ENCODE measurements around the gene CD276. TPM values are rescaled to one million over a fixed set of nuclear protein-coding genes. Genes with fewer than 3 reads are reported as not detected.

CD276 gene
- polyA plus RNA-seq, 1 donor from 2014 or later, result 70.4 TPM

DNA sequence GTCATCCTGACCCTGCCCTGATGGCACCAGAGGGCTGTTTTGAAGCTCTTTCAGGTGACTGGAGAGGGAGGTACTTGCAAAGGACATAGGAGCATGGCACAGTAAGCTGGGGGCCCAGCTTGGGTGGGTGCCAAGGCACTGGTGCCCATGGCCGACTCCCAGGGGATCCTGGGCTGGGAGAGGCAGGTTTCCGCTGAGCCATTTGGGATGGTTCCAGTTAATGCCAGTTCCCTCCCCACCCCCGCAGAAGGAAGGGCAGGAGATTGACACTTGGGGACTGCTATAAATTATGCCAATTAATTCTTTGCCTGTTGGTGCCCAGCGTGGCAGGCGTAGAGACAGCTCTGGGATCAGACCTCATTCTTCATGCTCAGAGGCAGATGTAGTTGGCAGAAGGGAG, 26.1 kb downstream of the CD276 start:
- TF ChIP-seq CTCF (IDR thresholded peaks at IDR 0.05; ENCODE audit: poor library complexity, severe bottlenecking) (no peak), EP300 (conservative IDR thresholded peaks at IDR 0.05; ENCODE audit: poor library complexity, severe bottlenecking) (no peak), MXI1 (conservative IDR thresholded peaks at IDR 0.05; ENCODE audit: poor library complexity, severe bottlenecking) (no peak), POLR2AphosphoS5 (IDR thresholded peaks at IDR 0.05) (no peak), EZH2 (IDR thresholded peaks at IDR 0.05; ENCODE audit: borderline replicate concordance, insufficient read depth, low read length, poor library complexity, severe bottlenecking) (no peak), RAD21 (conservative IDR thresholded peaks at IDR 0.05) (no peak), SMC3 (conservative IDR thresholded peaks at IDR 0.05; ENCODE audit: poor library complexity) (no peak), TAF1 (IDR thresholded peaks at IDR 0.05; ENCODE audit: low read depth) (no peak)
- TF ChIP-seq, protein P1, sequence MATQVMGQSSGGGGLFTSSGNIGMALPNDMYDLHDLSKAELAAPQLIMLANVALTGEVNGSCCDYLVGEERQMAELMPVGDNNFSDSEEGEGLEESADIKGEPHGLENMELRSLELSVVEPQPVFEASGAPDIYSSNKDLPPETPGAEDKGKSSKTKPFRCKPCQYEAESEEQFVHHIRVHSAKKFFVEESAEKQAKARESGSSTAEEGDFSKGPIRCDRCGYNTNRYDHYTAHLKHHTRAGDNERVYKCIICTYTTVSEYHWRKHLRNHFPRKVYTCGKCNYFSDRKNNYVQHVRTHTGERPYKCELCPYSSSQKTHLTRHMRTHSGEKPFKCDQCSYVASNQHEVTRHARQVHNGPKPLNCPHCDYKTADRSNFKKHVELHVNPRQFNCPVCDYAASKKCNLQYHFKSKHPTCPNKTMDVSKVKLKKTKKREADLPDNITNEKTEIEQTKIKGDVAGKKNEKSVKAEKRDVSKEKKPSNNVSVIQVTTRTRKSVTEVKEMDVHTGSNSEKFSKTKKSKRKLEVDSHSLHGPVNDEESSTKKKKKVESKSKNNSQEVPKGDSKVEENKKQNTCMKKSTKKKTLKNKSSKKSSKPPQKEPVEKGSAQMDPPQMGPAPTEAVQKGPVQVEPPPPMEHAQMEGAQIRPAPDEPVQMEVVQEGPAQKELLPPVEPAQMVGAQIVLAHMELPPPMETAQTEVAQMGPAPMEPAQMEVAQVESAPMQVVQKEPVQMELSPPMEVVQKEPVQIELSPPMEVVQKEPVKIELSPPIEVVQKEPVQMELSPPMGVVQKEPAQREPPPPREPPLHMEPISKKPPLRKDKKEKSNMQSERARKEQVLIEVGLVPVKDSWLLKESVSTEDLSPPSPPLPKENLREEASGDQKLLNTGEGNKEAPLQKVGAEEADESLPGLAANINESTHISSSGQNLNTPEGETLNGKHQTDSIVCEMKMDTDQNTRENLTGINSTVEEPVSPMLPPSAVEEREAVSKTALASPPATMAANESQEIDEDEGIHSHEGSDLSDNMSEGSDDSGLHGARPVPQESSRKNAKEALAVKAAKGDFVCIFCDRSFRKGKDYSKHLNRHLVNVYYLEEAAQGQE (IDR thresholded peaks at IDR 0.05; ENCODE audit: borderline replicate concordance), result no peak
- H3K79me2 ChIP-seq (replicated peaks; ENCODE audit: insufficient read depth, low read length), result no peaks in the 10 kb centered on the region
- no peaks in the 10 kb centered on the region for H4K20me1 ChIP-seq (ENCODE audit: insufficient read depth)
- no peak overlapping the region for H3K4me2 ChIP-seq (ENCODE audit: low read length)
- no peak overlapping the region for H2AFZ ChIP-seq (ENCODE audit: low read depth, low read length)
- no peaks in the 10 kb centered on the region for H3K9me2 ChIP-seq (ENCODE audit: insufficient read depth, low read length)
- no peaks in the 10 kb centered on the region for H3F3A ChIP-seq (ENCODE audit: insufficient read depth, low read length, poor library complexity, severe bottlenecking)
- no peaks in the 10 kb centered on the region for H3K27me3 ChIP-seq (ENCODE audit: insufficient read depth, low read depth, low read length)
- no peak overlapping the region for H3K9ac ChIP-seq (ENCODE audit: low read length)
- H3K4me3 ChIP-seq (ENCODE audit: low read length), result no peak overlapping the region
- H3K9me3 ChIP-seq (ENCODE audit: low read length), result no peaks in the 10 kb centered on the region
- no peak overlapping the region for H3K27ac ChIP-seq (ENCODE audit: low read length)
- H3K36me3 ChIP-seq (ENCODE audit: insufficient read depth, low read length), result peaks cover 4% of the 10 kb centered on the region

GRCh38 chr15:73711526-73711925, 27.3 kb downstream of the CD276 start:
- Histone ChIP-seq H3K27ac (ENCODE audit: low read length) (no peak overlapping the region), H3F3A (ENCODE audit: insufficient read depth, low read length, poor library complexity, severe bottlenecking) (no peaks in the 10 kb centered on the region), H2AFZ (ENCODE audit: low read depth, low read length) (no peak overlapping the region), H3K9me3 (ENCODE audit: low read length) (no peaks in the 10 kb centered on the region), H3K36me3 (ENCODE audit: insufficient read depth, low read length) (peaks cover 4% of the 10 kb centered on the region), H4K20me1 (ENCODE audit: insufficient read depth) (no peaks in the 10 kb centered on the region), H3K4me2 (ENCODE audit: low read length) (no peak overlapping the region), H3K79me2 (replicated peaks; ENCODE audit: insufficient read depth, low read length) (no peaks in the 10 kb centered on the region), H3K4me3 (ENCODE audit: low read length) (no peak overlapping the region), H3K9ac (ENCODE audit: low read length) (no peak overlapping the region), H3K27me3 (ENCODE audit: insufficient read depth, low read depth, low read length) (no peaks in the 10 kb centered on the region), H3K9me2 (ENCODE audit: insufficient read depth, low read length) (no peaks in the 10 kb centered on the region)
- TF ChIP-seq CTCF (IDR thresholded peaks at IDR 0.05; ENCODE audit: poor library complexity, severe bottlenecking) (no peak), MXI1 (conservative IDR thresholded peaks at IDR 0.05; ENCODE audit: poor library complexity, severe bottlenecking) (no peak), TAF1 (IDR thresholded peaks at IDR 0.05; ENCODE audit: low read depth) (no peak), POLR2AphosphoS5 (IDR thresholded peaks at IDR 0.05) (no peak), EP300 (conservative IDR thresholded peaks at IDR 0.05; ENCODE audit: poor library complexity, severe bottlenecking) (no peak), RAD21 (conservative IDR thresholded peaks at IDR 0.05) (no peak), SMC3 (conservative IDR thresholded peaks at IDR 0.05; ENCODE audit: poor library complexity) (no peak)
- TF ChIP-seq, protein P1 (IDR thresholded peaks at IDR 0.05; ENCODE audit: borderline replicate concordance), result no peak
